Mesothelial cell of epicardium (in vitro differentiated cells): ENCODE measurements around the gene CFAP299. TPM values are rescaled to one million over a fixed set of nuclear protein-coding genes. Genes with fewer than 3 reads are reported as not detected.

Source experiments
- DNase-seq, 2 experiments: peaks; one replicate each; pipeline ENCODE4 v3.0.0; 2021; ENCODE audit warnings: low spot score in 2 of 2; ENCODE audit not compliant: unreplicated experiment in 2 of 2
- H3K27ac Mint-ChIP-seq: 2 replicates; pipeline ENCODE4 v1.8.0; 2021; ENCODE audit warnings: mixed read lengths
- H3K27me3 Mint-ChIP-seq: 2 replicates; pipeline ENCODE4 v1.8.0; 2021; ENCODE audit warnings: low read depth, mixed read lengths
- H3K36me3 Mint-ChIP-seq: 2 replicates; pipeline ENCODE4 v1.8.0; 2021; ENCODE audit warnings: mixed read lengths
- H3K4me1 Mint-ChIP-seq: 2 replicates; pipeline ENCODE4 v1.8.0; 2021; ENCODE audit warnings: mixed read lengths
- H3K4me3 Mint-ChIP-seq: 2 replicates; pipeline ENCODE4 v1.8.0; 2021; ENCODE audit warnings: mild to moderate bottlenecking, moderate library complexity, mixed read lengths
- H3K9me3 Mint-ChIP-seq: 2 replicates; pipeline ENCODE4 v1.8.0; 2021; ENCODE audit warnings: mixed read lengths
- total RNA-seq: library from RNA; stranded (reverse); gene quantifications from 3 replicates; pipeline ENCODE4 v1.2.1, GENCODE V29; 2021
- TF ChIP-seq, protein P1 (sequence below): fragments of 200-600 bp; sonication (generic); IDR thresholded peaks from one replicate; pipeline ENCODE4 v1.5.0; 2021; ENCODE audit warnings: antibody characterized with exemption; ENCODE audit not compliant: unreplicated experiment

Gene CFAP299
- total RNA-seq, 1 donor from 2014 or later, result 0.22 TPM

- Mint-ChIP-seq H3K27me3 (no peaks in the 10 kb centered on the region), H3K9me3 (peaks cover 30% of the 10 kb centered on the region), H3K4me1 (no peaks in the 10 kb centered on the region), H3K36me3 (no peaks in the 10 kb centered on the region), H3K27ac (no peak overlapping the region), H3K4me3 (no peak overlapping the region)
- DNase-seq, result no peak
- TF ChIP-seq, protein P1, sequence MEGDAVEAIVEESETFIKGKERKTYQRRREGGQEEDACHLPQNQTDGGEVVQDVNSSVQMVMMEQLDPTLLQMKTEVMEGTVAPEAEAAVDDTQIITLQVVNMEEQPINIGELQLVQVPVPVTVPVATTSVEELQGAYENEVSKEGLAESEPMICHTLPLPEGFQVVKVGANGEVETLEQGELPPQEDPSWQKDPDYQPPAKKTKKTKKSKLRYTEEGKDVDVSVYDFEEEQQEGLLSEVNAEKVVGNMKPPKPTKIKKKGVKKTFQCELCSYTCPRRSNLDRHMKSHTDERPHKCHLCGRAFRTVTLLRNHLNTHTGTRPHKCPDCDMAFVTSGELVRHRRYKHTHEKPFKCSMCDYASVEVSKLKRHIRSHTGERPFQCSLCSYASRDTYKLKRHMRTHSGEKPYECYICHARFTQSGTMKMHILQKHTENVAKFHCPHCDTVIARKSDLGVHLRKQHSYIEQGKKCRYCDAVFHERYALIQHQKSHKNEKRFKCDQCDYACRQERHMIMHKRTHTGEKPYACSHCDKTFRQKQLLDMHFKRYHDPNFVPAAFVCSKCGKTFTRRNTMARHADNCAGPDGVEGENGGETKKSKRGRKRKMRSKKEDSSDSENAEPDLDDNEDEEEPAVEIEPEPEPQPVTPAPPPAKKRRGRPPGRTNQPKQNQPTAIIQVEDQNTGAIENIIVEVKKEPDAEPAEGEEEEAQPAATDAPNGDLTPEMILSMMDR, result no peak
These were observed 160.3 kb downstream of the CFAP299 start for GRCh38 chr4:80495865-80496264.

- no peak overlapping the region for H3K4me3 Mint-ChIP-seq
- DNase-seq, result no peak
- H3K4me1 Mint-ChIP-seq, result no peaks in the 10 kb centered on the region
- H3K36me3 Mint-ChIP-seq, result no peaks in the 10 kb centered on the region
- H3K9me3 Mint-ChIP-seq, result peaks cover 30% of the 10 kb centered on the region
- H3K27ac Mint-ChIP-seq, result no peak overlapping the region
- no peaks in the 10 kb centered on the region for H3K27me3 Mint-ChIP-seq
- TF ChIP-seq, protein P1, result no peak
These were observed 163.2 kb downstream of the CFAP299 start for GRCh38 chr4:80498725-80499124.

GRCh38 chr4:80500613-80501012 is 165.1 kb downstream of the CFAP299 start:
- no peak overlapping the region for H3K4me3 Mint-ChIP-seq
- no peak overlapping the region for H3K27ac Mint-ChIP-seq
- DNase-seq, result no peak
- no peaks in the 10 kb centered on the region for H3K27me3 Mint-ChIP-seq
- TF ChIP-seq, protein P1, result no peak
- no peaks in the 10 kb centered on the region for H3K4me1 Mint-ChIP-seq
- peaks cover 26% of the 10 kb centered on the region for H3K9me3 Mint-ChIP-seq
- H3K36me3 Mint-ChIP-seq, result no peaks in the 10 kb centered on the region

DNA sequence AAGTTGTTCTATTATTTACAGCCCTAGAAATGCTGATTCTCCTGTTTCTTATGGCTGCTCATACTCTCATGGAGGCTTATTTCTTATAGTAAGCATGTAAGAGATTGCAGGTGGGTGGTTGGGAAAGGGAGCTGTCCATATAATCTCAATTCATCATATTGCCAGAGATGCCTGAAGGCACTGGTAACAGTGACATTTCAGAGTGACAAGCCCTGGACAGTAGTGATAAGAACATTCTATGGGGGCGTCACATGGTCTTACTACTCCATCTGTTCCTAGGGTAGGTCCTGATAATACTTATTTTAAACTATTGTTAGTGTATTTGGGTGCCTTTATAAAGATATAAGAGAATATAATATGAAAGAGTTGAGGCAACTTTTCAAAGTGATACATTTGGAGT is 171.5 kb downstream of the CFAP299 start:
- TF ChIP-seq, protein P1, result no peak
- Mint-ChIP-seq H3K27ac (no peak overlapping the region), H3K36me3 (no peaks in the 10 kb centered on the region), H3K4me3 (no peak overlapping the region), H3K9me3 (no peaks in the 10 kb centered on the region), H3K27me3 (peaks cover 5% of the 10 kb centered on the region), H3K4me1 (no peaks in the 10 kb centered on the region)
- no peak for DNase-seq

GRCh38 chr4:80507507-80507906 is 172.0 kb downstream of the CFAP299 start:
- Mint-ChIP-seq H3K4me1 (no peaks in the 10 kb centered on the region), H3K27me3 (peaks cover 5% of the 10 kb centered on the region), H3K27ac (no peak overlapping the region), H3K4me3 (no peak overlapping the region), H3K9me3 (no peaks in the 10 kb centered on the region), H3K36me3 (no peaks in the 10 kb centered on the region)
- DNase-seq, result no peak
- TF ChIP-seq, protein P1, result no peak

DNA sequence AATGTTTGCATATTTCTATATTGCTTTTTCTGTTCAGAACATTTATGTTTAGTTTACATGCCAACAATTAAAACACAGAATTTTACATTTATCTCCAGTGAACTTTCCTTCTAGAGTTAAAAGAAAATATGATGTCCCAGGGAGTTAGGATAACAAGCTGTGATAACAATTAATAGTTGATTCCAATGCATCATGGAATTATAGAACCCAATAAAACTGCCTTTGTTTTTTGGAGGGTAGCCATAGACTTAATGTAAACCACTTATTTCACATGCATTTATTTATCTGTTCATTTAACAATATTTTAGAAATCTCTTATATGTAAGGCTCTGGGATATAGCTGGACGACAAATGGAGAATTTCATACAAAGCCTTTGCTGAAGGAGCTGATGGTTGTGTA is 180.0 kb downstream of the CFAP299 start:
- peaks cover under 1% of the 10 kb centered on the region for H3K27me3 Mint-ChIP-seq
- H3K4me1 Mint-ChIP-seq, result no peaks in the 10 kb centered on the region
- H3K9me3 Mint-ChIP-seq, result no peaks in the 10 kb centered on the region
- H3K27ac Mint-ChIP-seq, result no peak overlapping the region
- TF ChIP-seq, protein P1, result no peak
- no peak for DNase-seq
- H3K4me3 Mint-ChIP-seq, result no peak overlapping the region
- no peaks in the 10 kb centered on the region for H3K36me3 Mint-ChIP-seq
